CD4-positive, alpha-beta T cell (primary cell): ENCODE measurements around the gene SKAP1. TPM values are rescaled to one million over a fixed set of nuclear protein-coding genes. Genes with fewer than 3 reads are reported as not detected.
"Not testable (repeated sequence)": the region's sequence is repeated elsewhere in the genome, so short reads cannot be mapped to it uniquely, and the experiment has no call there.

Experiments
- ATAC-seq: fragments of 200-7000 bp; cut with Tn5 transposase; one replicate; pipeline ENCODE4 v1.10.0; 2022; ENCODE audit warnings: mild to moderate bottlenecking; ENCODE audit not compliant: poor library complexity
- CTCF ChIA-PET: fragments of 350-600 bp; sonication (Branson Sonifier 250); formaldehyde crosslinking; loops from one replicate; lab custom pipeline; 2021; ENCODE audit warnings: antibody characterized with exemption, inconsistent platforms; lab: Charles Lee
- POLR2A ChIA-PET: fragments of 350-600 bp; sonication (Branson Sonifier 250); formaldehyde crosslinking; loops from one replicate; lab custom pipeline; 2021; ENCODE audit warnings: antibody characterized with exemption, inconsistent platforms; lab: Charles Lee
- DNase-seq, 14 experiments: peaks; one replicate each; pipeline ENCODE4 v3.0.0-alpha.2; 2013 to 2020; ENCODE audit warnings: mixed read lengths in 2 of 14
- H3K27ac ChIP-seq, 2 donors: one replicate each; pipeline versions ENCODE4 v1.5.1 to v1.7.0; 2013; ENCODE audit warnings: low read length in 2 of 2, low read depth in 1 of 2, mild to moderate bottlenecking in 1 of 2
- H3K27me3 ChIP-seq, 2 experiments: 1 replicate in 1 of 2; 2 replicates in 1 of 2; pipeline versions ENCODE4 v1.6.1 to v1.7.0; 2013; ENCODE audit warnings: low read length in 2 of 2, control low read depth in 1 of 2, mild to moderate bottlenecking in 1 of 2, moderate library complexity in 1 of 2; ENCODE audit not compliant: insufficient read depth in 2 of 2, control insufficient read depth in 1 of 2
- H3K36me3 ChIP-seq: one replicate; pipeline ENCODE4 v1.6.1; 2013; ENCODE audit warnings: low read length, control low read depth; ENCODE audit not compliant: insufficient read depth
- H3K4me1 ChIP-seq: one replicate; pipeline ENCODE4 v1.6.1; 2013; ENCODE audit warnings: low read length, control low read depth; ENCODE audit not compliant: insufficient read depth
- H3K4me3 ChIP-seq: one replicate; pipeline ENCODE4 v1.5.1; 2013; ENCODE audit warnings: mild to moderate bottlenecking, low read length, moderate library complexity
- H3K9me3 ChIP-seq, 2 experiments: 1 replicate in 1 of 2; 2 replicates in 1 of 2; pipeline versions ENCODE4 v1.6.1 to v1.7.0; 2013; ENCODE audit warnings: low read length in 2 of 2, mild to moderate bottlenecking in 2 of 2, control low read depth in 1 of 2, moderate library complexity in 1 of 2; ENCODE audit not compliant: control insufficient read depth in 1 of 2, insufficient read depth in 1 of 2
- H3K27ac Mint-ChIP-seq: one replicate; pipeline ENCODE4 v1.8.0; 2020; ENCODE audit warnings: mixed read lengths
- H3K27me3 Mint-ChIP-seq: one replicate; pipeline ENCODE4 v1.8.0; 2021; ENCODE audit warnings: mixed read lengths
- H3K36me3 Mint-ChIP-seq: one replicate; pipeline ENCODE4 v1.8.0; 2021; ENCODE audit warnings: low read depth, mixed read lengths
- H3K4me1 Mint-ChIP-seq: one replicate; pipeline ENCODE4 v1.8.0; 2021; ENCODE audit warnings: low read depth, mixed read lengths
- H3K4me3 Mint-ChIP-seq: one replicate; pipeline ENCODE4 v1.8.0; 2020; ENCODE audit warnings: mild to moderate bottlenecking, mixed read lengths
- H3K9me3 Mint-ChIP-seq: one replicate; pipeline ENCODE4 v1.8.0; 2020; ENCODE audit warnings: mixed read lengths
- intact Hi-C, 2 experiments: fragments of 100-400 bp; cut with DNase I in 1 of 2; cut with micrococcal nuclease in 1 of 2; formaldehyde crosslinking; loops; one replicate each; pipeline versions ENCODE4 v1.15.1 to v1.9.0; 2023 to 2025; cut with DNase I, micrococcal nuclease
- total RNA-seq, 174 experiments: library from RNA in 2 of 174; stranded (reverse) in 2 of 174; gene quantifications; one replicate each; pipeline ENCODE4 v1.2.3 and lab custom pipeline; 2021 to 2026
- TF ChIP-seq, protein P1 (sequence below): fragments of 200-600 bp; IDR thresholded peaks from one replicate; pipeline ENCODE4 v1.8.0; 2022; ENCODE audit warnings: antibody characterized with exemption, mild to moderate bottlenecking

SKAP1 gene
- total RNA-seq, 2 experiments from 2014 or later = 92.0 to 95.1 TPM

DNA sequence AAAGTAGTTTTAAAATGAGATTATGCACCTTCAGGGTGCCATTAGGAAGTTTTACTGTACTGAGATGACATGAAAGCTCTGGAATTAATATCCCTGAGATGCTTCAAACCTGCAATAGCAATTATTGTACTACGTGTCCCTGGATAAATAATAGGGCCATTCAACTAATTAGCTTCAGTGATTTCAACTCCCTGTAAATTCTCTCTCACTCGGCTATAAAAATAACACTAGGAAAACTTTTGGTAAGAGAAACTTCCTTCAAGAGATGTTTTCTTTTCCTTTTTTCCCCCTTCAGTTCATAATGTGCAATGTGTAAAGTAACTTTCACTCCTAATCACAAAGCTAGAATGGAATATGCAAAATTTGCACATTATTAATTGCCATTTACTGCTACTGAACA, 176.0 kb downstream of the SKAP1 start:
- no peaks in the 10 kb centered on the region for H3K9me3 Mint-ChIP-seq
- Histone ChIP-seq H3K9me3 (no peaks in the 10 kb centered on the region), H3K36me3 (peaks cover 24% of the 10 kb centered on the region), H3K4me1 (no peaks in the 10 kb centered on the region), H3K4me3 (no peak overlapping the region), H3K27me3 (no peaks in the 10 kb centered on the region), H3K27ac (no peak overlapping the region)
- TF ChIP-seq, protein P1, sequence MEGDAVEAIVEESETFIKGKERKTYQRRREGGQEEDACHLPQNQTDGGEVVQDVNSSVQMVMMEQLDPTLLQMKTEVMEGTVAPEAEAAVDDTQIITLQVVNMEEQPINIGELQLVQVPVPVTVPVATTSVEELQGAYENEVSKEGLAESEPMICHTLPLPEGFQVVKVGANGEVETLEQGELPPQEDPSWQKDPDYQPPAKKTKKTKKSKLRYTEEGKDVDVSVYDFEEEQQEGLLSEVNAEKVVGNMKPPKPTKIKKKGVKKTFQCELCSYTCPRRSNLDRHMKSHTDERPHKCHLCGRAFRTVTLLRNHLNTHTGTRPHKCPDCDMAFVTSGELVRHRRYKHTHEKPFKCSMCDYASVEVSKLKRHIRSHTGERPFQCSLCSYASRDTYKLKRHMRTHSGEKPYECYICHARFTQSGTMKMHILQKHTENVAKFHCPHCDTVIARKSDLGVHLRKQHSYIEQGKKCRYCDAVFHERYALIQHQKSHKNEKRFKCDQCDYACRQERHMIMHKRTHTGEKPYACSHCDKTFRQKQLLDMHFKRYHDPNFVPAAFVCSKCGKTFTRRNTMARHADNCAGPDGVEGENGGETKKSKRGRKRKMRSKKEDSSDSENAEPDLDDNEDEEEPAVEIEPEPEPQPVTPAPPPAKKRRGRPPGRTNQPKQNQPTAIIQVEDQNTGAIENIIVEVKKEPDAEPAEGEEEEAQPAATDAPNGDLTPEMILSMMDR = no peak
- H3K27me3 Mint-ChIP-seq = no peaks in the 10 kb centered on the region
- no peak for DNase-seq
- no peak for ATAC-seq
- ChIA-PET CTCF (interaction anchor here (0.7 kb wide), 1 partner anchor 14 kb away, joined by 3 read pairs; no protein-coding TSS in a partner anchor), POLR2A (no interaction called here)
- H3K4me3 Mint-ChIP-seq = no peak overlapping the region
- H3K4me1 Mint-ChIP-seq = peaks cover 26% of the 10 kb centered on the region
- no peak overlapping the region for H3K27ac Mint-ChIP-seq
- peaks cover 50% of the 10 kb centered on the region for H3K36me3 Mint-ChIP-seq
- intact Hi-C loops = no loop called here

DNA sequence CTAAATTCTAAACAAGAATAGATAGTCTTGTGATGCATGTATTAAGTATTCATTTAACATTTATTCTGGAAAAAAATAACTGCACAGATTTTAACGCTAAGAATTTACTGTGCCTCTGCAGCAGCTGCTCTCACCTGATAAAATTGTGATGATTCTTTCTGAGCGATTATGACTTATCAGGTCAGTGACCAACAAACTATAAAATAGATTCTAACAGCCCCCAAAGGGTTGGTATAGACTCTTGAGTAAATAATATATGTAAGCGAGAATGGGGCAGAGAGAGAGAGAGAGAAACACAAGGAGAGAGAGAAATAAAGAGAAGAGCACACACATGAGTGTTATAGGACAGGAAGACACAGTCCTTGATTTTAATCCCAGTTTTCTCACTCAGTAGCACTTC, 178.1 kb downstream of the SKAP1 start:
- H3K9me3 ChIP-seq = no peaks in the 10 kb centered on the region
- no peak overlapping the region for H3K4me3 ChIP-seq
- ChIA-PET POLR2A (interaction anchor here (0.9 kb wide), 1 partner anchor 11 kb away, joined by 3 read pairs; no protein-coding TSS in a partner anchor), CTCF (no interaction called here)
- TF ChIP-seq, protein P1 = no peak
- H3K4me1 ChIP-seq = no peaks in the 10 kb centered on the region
- Mint-ChIP-seq H3K27ac (no peak overlapping the region), H3K27me3 (no peaks in the 10 kb centered on the region), H3K4me1 (peaks cover 29% of the 10 kb centered on the region), H3K9me3 (no peaks in the 10 kb centered on the region), H3K36me3 (peaks cover 54% of the 10 kb centered on the region), H3K4me3 (no peak overlapping the region)
- H3K36me3 ChIP-seq = peaks cover 24% of the 10 kb centered on the region
- DNase-seq = no peak
- intact Hi-C loops = no loop called here
- no peak overlapping the region for H3K27ac ChIP-seq
- no peaks in the 10 kb centered on the region for H3K27me3 ChIP-seq
- no peak for ATAC-seq

DNA sequence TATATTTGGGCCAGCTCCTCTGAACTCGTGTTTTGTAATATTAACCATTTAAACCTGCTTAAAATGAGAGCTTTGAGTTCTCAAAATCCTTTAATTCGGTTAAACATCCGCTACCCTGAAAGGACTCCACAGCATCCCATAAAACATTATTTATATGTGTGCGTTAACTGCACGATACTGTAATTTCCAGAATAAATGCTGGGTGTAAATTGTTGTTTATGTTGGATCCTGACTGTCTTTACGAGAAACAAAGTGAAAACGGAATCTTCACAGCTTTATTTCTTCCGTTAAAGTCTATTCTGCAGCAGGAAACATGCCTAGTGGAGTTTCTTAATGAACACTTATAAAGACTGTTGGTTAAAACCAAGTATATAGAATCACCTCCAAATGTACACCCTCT, 179.1 kb downstream of the SKAP1 start:
- DNase-seq (no peak), ATAC-seq (no peak)
- TF ChIP-seq, protein P1 = no peak
- Mint-ChIP-seq H3K36me3 (peaks cover 52% of the 10 kb centered on the region), H3K4me1 (peaks cover 38% of the 10 kb centered on the region), H3K27me3 (no peaks in the 10 kb centered on the region), H3K9me3 (no peaks in the 10 kb centered on the region), H3K4me3 (no peak overlapping the region), H3K27ac (no peak overlapping the region)
- no peak overlapping the region for H3K27ac ChIP-seq
- ChIA-PET POLR2A (no interaction called here), CTCF (no interaction called here)
- peaks cover 24% of the 10 kb centered on the region for H3K36me3 ChIP-seq
- H3K27me3 ChIP-seq = no peaks in the 10 kb centered on the region
- no peak overlapping the region for H3K4me3 ChIP-seq
- no peaks in the 10 kb centered on the region for H3K4me1 ChIP-seq
- intact Hi-C loops = no loop called here
- no peaks in the 10 kb centered on the region for H3K9me3 ChIP-seq

DNA sequence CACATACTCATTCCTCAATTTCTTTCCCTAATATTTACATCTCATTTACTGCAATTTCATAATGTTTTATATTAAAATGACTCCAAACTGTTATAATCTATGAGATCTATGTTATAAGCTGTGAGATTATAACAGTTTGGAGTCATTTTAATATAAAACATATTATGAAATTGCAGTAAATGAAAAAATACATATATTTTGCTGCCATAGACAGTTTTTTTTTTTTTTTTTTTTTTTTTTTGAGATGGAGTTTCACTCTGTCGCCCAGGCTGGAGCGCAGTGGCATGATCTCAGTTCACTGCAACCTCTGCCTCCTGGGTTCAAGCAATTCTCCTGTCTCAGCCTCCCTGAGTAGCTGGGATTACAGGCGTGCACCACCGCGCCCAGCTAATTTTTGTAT, 180.0 kb downstream of the SKAP1 start:
- H3K27ac Mint-ChIP-seq, H3K9me3 Mint-ChIP-seq, ATAC-seq, H3K27me3 ChIP-seq, H3K9me3 ChIP-seq, H3K4me1 ChIP-seq, CTCF ChIA-PET, H3K27me3 Mint-ChIP-seq, H3K4me3 Mint-ChIP-seq, H3K27ac ChIP-seq, intact Hi-C loops, H3K4me3 ChIP-seq, DNase-seq: not testable (repeated sequence)
- peaks cover 52% of the 10 kb centered on the region for H3K36me3 Mint-ChIP-seq
- peaks cover 22% of the 10 kb centered on the region for H3K36me3 ChIP-seq
- POLR2A ChIA-PET = interaction anchor here (0.6 kb wide), 1 partner anchor 118 kb away, joined by 3 read pairs; no protein-coding TSS in a partner anchor
- peaks cover 44% of the 10 kb centered on the region for H3K4me1 Mint-ChIP-seq
